ENCODE results near the gene TENM4.

DNA sequence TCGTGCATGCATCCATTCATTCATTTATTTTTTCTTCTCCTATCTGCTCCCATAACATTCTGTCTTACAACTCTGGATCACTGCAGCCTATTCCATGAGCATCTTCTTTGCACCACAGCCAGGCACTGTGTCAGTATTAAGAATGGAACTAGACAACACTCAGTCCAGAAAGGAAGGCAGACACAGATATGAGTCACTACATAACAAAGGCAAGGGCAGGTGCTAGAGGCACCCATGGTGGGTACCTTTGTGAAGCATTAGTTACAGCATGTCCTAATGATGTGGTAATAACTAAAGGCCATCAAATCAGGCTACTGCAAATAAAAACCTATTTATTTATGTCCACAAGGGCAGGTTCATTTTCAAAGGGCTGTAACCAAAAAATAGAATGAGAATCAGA is 28.1 kb downstream of the TENM4 start:
- TF ChIP-seq, protein P1, sequence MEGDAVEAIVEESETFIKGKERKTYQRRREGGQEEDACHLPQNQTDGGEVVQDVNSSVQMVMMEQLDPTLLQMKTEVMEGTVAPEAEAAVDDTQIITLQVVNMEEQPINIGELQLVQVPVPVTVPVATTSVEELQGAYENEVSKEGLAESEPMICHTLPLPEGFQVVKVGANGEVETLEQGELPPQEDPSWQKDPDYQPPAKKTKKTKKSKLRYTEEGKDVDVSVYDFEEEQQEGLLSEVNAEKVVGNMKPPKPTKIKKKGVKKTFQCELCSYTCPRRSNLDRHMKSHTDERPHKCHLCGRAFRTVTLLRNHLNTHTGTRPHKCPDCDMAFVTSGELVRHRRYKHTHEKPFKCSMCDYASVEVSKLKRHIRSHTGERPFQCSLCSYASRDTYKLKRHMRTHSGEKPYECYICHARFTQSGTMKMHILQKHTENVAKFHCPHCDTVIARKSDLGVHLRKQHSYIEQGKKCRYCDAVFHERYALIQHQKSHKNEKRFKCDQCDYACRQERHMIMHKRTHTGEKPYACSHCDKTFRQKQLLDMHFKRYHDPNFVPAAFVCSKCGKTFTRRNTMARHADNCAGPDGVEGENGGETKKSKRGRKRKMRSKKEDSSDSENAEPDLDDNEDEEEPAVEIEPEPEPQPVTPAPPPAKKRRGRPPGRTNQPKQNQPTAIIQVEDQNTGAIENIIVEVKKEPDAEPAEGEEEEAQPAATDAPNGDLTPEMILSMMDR (IDR thresholded peaks at IDR 0.05): no peak
- no peak for TF ChIP-seq POLR2A (IDR thresholded peaks at IDR 0.05)
